GM21515 (cell line): Measurements from ENCODE around the gene MRC1.

Experiments
- ATAC-seq: cut with Tn5 transposase; IDR thresholded peaks from one replicate; pipeline ENCODE4 v1.9.1; 2021; ENCODE audit not compliant: unreplicated experiment

The MRC1 gene

DNA sequence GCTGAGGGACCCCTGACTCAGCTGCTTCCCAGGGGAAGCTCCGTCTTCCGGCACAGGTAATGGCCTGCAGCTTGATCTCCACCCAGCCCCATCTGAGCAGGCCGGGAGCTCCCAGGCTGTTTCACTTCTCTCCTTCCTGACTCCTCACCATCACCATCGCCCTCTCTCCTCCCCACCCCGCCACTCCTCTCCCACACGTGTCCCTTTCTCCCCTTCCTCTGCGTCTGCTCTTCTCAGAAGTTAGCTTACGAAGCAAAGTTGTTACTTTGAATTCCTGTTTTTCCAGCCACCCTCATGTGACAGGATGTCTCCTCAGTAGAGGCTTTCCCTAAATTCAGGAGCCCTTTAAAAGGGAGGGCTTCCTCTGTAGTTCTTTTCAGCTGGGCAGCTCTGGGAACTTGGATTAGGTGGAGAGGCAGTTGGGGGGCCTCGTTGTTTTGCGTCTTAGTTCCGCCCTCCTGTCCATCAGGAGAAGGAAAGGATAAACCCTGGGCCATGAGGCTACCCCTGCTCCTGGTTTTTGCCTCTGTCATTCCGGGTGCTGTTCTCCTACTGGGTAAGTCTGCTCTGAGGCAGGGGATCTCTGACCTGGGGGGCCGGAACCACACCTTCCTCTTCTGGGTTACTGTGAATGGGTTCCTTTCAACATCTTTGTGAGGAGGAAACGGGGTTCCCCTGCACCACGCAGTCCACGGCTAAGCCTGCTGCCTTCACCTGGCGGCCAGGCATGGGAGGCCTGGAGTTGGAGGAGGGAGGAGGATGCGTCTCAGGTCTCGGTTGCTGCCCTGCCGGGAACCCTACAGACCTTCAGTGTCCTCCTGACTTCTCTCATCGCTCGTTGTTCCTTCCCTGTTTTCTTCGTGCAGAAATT, at the start of gene MRC1:
TSS of gene MRC1 (plus strand) at position 378 of the 871 bp plus-strand sequence. CDS start at position 496, 118 bp downstream.
- no peak for ATAC-seq

DNA sequence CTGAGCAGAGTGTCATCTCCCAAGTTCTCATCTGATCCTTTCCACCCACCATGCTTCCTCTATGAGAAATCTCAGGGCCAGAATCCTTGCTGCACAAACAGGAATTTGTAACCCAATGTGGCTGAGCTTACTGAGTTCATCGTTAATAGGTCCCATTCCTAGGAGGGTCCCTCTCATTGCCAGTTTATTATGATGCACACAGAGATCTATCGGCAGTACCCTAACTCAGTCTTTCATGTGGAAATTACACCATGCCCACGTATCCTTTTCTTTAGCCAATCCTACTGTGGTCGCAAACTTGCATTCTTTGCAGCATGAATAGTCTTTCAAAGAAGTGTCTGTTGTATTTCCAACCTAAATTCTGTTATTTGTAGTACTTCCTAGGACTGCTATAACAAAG, 45.0 kb upstream of the MRC1 start:
- ATAC-seq: no peak

- ATAC-seq: no peak
These were observed 43.5 kb upstream of the MRC1 start for GRCh38 chr10:17765602-17766001.

DNA sequence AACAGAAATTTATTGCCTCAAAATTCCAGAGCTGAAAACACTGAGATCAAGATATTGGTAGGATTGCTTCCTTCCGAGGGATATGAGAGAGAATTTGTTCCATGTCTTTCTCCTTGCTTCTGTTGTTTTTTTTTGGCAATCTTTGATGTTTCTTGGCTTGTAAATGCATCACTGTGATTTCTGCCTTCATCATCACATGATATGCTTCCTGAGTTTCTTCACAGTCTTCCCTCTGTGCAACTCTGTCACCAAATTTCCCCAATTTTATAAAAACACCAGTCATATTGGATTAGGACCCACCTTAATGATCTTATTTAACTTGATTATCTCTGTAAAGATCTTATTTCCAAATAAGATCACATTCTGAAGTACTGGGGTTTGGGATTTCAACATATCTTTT, 42.4 kb upstream of the MRC1 start:
- no peak for ATAC-seq

DNA sequence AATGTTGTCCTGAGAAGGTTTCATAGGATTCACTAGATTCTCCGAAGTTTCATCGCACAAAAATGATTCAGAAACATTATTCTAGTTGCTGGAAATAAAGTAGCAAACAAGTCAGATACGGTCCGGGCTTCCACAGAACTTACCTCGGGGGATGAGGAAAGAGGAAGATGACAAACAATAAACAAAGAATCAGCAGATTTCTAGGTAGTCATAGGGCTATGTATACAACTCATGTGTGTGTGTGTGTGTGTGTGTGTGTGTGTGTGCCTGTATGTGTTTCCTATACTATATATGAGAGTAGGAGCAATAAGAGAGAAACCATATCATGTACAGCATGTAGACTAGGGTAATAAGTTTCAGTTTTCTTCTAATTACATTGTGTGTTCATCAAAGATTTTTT, 40.7 kb upstream of the MRC1 start:
- ATAC-seq: no peak

GRCh38 chr10:17768957-17769356, 40.2 kb upstream of the MRC1 start:
- ATAC-seq: no peak

- no peak for ATAC-seq
These were observed 38.1 kb upstream of the MRC1 start for GRCh38 chr10:17771017-17771416.

DNA sequence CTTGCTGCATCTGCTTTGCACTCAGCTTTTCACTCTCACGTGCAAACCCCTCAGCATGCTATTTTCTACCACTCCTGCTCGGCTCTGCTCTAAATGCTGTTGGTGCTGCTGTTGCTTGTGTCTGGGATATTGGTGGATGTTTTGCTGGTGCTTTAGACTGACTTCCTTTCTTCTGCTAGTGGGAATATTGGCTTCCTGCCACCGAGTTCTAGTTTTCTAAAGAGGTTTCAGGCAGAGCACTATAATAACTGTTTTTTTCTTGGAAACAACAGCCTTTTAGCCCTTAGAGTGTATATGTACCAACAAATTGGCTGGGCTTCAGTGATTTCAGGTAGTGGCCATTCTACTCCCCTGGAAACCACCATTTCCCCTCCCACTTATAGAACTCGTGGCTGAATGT, 29.4 kb upstream of the MRC1 start:
- no peak for ATAC-seq

DNA sequence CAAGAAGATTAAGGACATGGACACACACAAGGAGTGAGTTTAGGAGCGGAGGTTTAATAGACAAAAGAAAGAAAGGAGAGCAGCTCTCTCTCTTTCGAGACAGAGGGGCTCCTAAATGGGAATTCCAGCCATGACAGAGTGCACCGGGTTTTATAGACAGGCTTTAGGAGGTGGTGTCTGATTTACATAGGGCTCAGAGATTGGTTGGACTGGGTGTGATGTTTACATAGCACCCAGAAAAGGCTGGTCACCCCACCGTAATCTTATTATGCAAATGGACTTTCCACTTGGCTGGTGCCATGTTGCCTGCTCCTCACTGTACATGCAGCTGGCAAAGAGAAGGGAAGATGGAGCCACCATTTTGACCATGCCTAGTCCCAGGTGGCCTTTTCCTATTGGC, 28.4 kb upstream of the MRC1 start:
- no peak for ATAC-seq

- ATAC-seq: no peak
These were observed 27.3 kb upstream of the MRC1 start for GRCh38 chr10:17781856-17782255.

GRCh38 chr10:17782921-17783665, 26.1 kb upstream of the MRC1 start:
- no peak for ATAC-seq

DNA sequence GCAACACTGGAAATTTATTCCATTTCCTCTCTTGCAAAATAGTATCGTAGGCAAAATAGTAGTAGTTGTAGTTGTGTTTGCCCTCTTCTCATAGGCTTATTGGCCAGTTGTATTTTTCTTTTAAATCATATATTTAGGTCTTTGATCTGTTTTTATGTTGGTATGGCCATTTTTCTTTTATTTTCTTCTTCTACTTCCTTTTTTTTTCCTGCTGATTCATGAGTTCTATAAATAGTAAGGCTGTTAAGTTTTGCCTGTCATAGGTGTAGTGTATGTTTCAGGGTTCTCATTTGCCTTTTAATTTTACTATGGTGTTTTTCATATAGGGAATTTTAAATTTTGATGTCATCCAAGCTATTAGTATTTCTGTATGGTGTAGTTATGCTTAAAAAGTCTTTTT, 25.4 kb upstream of the MRC1 start:
- ATAC-seq: no peak

DNA sequence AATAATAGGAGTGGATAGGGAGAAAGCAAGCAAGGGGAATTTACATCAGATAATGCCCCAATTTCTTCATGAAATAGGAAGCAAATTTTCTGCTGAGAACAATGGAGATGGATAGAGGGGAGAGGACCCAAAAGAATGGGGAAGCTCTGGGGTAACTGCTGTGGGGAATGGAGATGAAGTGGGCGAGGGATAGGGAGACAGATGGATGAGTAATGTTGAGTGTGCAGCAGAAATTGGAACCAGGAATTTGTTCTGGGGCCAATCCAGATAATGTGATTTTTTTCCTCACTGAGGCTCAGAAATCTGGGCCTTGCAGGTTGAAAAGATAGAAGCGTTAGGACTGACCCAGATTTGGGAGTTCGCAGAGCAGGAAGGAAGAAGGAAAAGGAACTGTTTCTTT, 24.5 kb upstream of the MRC1 start:
- ATAC-seq: no peak

DNA sequence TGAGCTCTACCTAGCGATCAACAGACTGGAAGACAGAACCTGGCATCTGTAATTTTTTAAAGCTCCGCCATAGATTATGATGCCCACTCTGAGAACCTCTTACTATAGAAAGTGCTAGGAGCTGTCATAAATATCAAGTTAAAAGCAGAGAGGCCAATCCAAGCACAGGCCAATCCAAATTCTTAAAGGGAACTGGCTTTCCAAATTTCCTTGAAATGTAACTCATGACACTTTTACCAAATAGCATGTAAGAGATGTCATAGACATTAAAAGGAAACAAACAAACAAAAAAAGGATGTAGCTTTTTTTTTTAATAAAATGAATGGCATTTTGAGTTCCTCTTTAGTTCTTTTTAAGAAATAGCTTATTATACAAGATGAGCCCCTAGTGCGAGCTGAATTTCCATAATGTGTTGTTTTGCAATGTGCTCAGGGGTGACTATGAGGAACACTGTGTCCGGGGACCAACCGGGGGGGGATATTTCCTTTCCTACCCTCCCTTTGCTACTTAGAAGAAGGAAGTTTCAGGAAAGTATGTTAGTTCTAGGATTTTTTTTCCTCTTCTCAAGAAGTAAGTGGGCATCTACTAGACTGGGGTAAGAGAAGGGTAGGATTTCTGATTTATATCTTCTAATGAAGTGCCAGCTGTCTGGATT, 23.7 kb upstream of the MRC1 start:
- no peak for ATAC-seq

GRCh38 chr10:17787087-17787961, 21.8 kb upstream of the MRC1 start:
- ATAC-seq: no peak

- ATAC-seq: no peak
These were observed 20.5 kb upstream of the MRC1 start for GRCh38 chr10:17788646-17789045.

GRCh38 chr10:17789396-17789795, 19.8 kb upstream of the MRC1 start:
- no peak for ATAC-seq

GRCh38 chr10:17790651-17791050, 18.5 kb upstream of the MRC1 start:
- no peak for ATAC-seq

- no peak for ATAC-seq
These were observed 16.2 kb upstream of the MRC1 start for GRCh38 chr10:17792991-17793390.

DNA sequence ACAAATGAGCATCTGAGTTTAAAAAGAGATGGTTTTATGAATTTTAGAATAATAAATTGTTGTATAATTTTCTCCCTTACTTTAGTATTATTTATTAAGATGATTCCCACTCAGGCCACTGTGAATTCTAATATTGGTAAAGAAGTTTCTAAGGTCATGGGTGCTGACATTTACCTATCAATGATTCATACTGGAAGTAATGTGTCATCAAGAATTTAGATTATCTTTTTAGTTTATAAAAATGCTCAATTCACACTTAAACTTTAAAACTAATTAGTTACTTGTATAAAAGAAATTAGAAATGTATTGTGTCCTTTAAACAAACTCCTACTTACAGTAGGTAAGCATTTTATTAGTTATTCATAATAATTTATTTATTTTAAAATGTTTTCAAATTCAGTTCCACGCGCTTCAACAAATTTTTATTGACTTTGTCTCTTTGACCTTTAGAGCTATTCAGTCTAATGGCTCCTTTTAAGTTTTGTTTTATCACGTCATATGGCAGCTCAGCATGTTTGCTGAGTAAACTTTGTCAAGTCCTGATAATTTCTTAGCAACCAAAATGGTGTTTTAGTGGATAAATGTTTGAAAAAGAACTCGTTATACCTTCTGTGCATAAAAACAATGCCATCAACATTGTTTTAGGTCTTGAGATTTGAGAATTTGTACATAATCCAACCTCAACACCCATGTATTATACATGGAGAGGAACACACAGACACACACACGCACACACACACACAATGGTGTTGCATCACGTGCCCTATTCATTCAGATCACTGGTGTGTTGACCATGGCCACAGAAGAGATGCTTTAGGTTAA, 15.1 kb upstream of the MRC1 start:
- ATAC-seq: no peak
